HUES6 (cell line): ENCODE measurements around the gene PCMTD2.

Experiments used
- H3K27ac ChIP-seq: 2 replicates; pipeline ENCODE4 v1.7.0; 2013; ENCODE audit warnings: low read depth, mild to moderate bottlenecking, low read length, inconsistent platforms
- H3K27me3 ChIP-seq: 2 replicates; pipeline ENCODE4 v1.6.1; 2013; ENCODE audit warnings: low read length; ENCODE audit not compliant: control insufficient read depth, insufficient read depth
- H3K36me3 ChIP-seq: 2 replicates; pipeline ENCODE4 v1.6.1; 2013; ENCODE audit warnings: low read length; ENCODE audit not compliant: control insufficient read depth, insufficient read depth
- H3K4me1 ChIP-seq: 2 replicates; pipeline ENCODE4 v1.6.1; 2013; ENCODE audit warnings: low read length; ENCODE audit not compliant: control insufficient read depth, insufficient read depth
- H3K4me3 ChIP-seq: 2 replicates; pipeline ENCODE4 v1.5.1; 2013; ENCODE audit warnings: low read depth, low read length
- H3K9ac ChIP-seq: one replicate; pipeline ENCODE4 v1.6.1; 2013; ENCODE audit warnings: mild to moderate bottlenecking, low read length
- H3K9me3 ChIP-seq: 2 replicates; pipeline ENCODE4 v1.6.1; 2013; ENCODE audit warnings: low read depth, low read length; ENCODE audit not compliant: control insufficient read depth, insufficient read depth

Gene PCMTD2

GRCh38 chr20:64250027-64250426 is 5.5 kb upstream of the PCMTD2 start:
- no peak overlapping the region for H3K4me3 ChIP-seq
- H3K36me3 ChIP-seq = no peaks in the 10 kb centered on the region
- no peaks in the 10 kb centered on the region for H3K9me3 ChIP-seq
- no peak overlapping the region for H3K9ac ChIP-seq
- peaks cover 5% of the 10 kb centered on the region for H3K4me1 ChIP-seq
- H3K27me3 ChIP-seq = peaks cover 14% of the 10 kb centered on the region
- H3K27ac ChIP-seq = no peak overlapping the region

- peaks cover 25% of the 10 kb centered on the region for H3K4me1 ChIP-seq
- no peak overlapping the region for H3K27ac ChIP-seq
- H3K36me3 ChIP-seq = no peaks in the 10 kb centered on the region
- H3K4me3 ChIP-seq = no peak overlapping the region
- H3K27me3 ChIP-seq = peaks cover 14% of the 10 kb centered on the region
- no peak overlapping the region for H3K9ac ChIP-seq
- no peaks in the 10 kb centered on the region for H3K9me3 ChIP-seq
Observed at GRCh38 chr20:64253000-64253383, 2.6 kb upstream of the PCMTD2 start.

DNA sequence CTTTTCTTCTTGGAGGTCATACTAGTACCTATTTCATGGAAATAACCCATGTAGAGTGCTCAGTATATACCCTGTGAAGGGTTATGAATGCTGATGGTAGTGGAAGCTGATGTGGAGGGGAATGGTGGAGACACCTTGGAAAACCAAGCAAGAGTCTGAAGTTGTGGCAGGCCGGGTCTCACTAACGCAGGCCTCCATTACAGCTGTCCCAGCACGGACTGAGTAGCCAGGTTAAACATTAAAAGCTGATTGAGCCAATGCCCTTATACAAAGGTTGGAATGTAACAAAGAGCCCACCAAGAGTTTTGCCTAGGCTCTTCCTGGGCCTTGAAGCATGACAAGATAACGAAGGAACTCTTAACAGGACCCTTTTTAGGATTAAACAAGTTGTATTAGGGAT is 2.1 kb upstream of the PCMTD2 start:
- H3K27ac ChIP-seq = no peak overlapping the region
- no peak overlapping the region for H3K4me3 ChIP-seq
- peaks cover 29% of the 10 kb centered on the region for H3K4me1 ChIP-seq
- H3K36me3 ChIP-seq = no peaks in the 10 kb centered on the region
- peaks cover 14% of the 10 kb centered on the region for H3K27me3 ChIP-seq
- H3K9me3 ChIP-seq = no peaks in the 10 kb centered on the region
- H3K9ac ChIP-seq = no peak overlapping the region

DNA sequence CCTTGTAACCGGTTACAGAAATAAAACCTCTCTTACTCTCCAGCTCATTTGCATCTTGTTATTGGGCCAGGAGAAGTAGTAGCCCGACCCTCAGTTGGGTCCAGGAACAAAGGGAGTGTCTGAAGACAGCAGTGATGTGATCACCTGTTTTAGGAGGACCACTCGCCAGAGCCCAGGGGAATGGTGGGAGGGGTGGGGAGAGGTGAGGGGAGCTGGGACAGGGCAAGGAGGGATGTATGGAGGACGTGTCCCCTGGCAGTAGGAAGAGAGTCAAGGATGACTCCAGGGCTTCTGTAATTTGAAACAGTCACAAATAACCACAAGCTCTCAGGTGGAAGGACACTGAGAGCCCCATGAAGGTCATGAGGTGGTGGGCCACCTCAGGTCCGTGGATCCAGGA is 1.4 kb upstream of the PCMTD2 start:
- H3K4me3 ChIP-seq = no peak overlapping the region
- peaks cover 14% of the 10 kb centered on the region for H3K27me3 ChIP-seq
- no peak overlapping the region for H3K9ac ChIP-seq
- H3K36me3 ChIP-seq = no peaks in the 10 kb centered on the region
- no peaks in the 10 kb centered on the region for H3K9me3 ChIP-seq
- peaks cover 36% of the 10 kb centered on the region for H3K4me1 ChIP-seq
- no peak overlapping the region for H3K27ac ChIP-seq

DNA sequence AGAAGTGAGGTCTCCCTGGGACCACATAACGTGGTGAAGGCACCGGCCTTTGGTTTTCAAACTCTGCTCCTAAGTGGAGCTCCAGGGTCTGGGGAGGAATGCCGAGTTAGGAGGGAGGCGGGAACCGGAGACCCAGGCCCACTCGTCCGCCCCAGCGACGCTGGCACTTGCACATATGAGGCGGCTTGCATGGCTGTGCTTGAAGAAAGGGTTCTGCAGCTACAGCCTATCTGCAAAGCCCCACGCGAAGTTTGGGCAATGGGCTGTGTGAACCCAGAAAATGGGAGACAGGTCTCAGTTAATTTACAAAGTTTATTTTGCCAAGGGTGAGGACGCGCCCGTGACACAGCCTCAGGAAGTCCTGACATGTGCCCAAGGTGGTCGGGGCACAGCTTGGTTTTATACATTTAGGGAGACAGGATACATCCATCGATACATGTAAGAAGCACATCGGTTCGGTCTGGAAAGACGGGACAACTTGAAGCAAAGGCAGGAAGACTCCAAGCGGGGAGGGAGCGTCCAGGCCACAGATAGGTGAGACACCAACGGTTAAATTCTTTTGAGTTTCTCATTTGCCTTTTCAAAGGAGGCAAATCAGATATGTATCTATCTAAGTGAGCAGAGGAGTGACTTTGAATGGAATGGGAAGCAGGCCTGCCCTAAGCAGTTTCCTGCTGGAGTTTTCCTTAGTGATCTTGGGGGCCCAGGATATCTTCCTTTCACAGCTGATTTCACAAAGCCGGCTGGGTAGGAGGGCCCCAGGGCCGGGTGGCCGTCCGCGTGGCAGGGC is 782 bp upstream of the PCMTD2 start:
- Histone ChIP-seq H3K27me3 (peaks cover 12% of the 10 kb centered on the region), H3K27ac (peak overlapping the region; percentile 95), H3K4me3 (peak overlapping the region; percentile 76), H3K9ac (peak overlapping the region; percentile 77), H3K9me3 (no peaks in the 10 kb centered on the region), H3K36me3 (no peaks in the 10 kb centered on the region), H3K4me1 (peaks cover 39% of the 10 kb centered on the region)

DNA sequence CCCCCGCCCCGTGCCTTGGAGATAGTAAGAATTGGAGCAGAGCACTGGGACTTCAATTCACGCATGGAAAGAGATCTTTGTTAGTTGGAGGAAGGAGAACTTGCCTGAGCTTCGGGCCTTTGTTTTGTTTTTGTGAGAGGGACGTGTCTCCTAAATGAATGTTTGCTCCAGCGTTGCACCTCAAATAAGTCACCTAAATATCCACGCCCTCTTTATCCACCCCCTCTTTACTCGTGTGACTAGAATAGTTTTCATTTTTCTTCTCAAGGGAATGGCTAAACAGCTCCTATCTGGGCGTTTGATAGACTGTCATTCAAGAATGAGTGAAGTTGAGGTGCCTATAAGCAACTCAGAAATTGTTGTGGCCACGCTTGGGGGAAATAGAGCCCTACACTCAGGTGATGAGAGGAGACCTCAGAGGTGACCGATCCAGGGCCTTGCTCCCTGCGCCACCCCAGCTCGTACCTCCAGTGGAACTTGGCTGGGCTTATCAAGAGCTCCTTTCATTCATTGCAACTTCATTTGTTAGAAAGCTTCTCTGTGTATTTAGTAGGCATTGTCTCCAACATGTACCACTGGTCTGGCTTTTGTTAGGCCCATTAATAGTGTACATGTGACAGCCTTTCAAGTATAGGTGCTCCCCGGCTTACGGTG is 861 bp downstream of the PCMTD2 start:
- Histone ChIP-seq H3K9ac (peak overlapping the region; percentile 43), H3K4me3 (peak overlapping the region; percentile 76), H3K36me3 (no peaks in the 10 kb centered on the region), H3K27me3 (no peaks in the 10 kb centered on the region; the same call in 1 of the 2 replicates), H3K4me1 (peaks cover 47% of the 10 kb centered on the region), H3K9me3 (no peaks in the 10 kb centered on the region), H3K27ac (no peak overlapping the region)

DNA sequence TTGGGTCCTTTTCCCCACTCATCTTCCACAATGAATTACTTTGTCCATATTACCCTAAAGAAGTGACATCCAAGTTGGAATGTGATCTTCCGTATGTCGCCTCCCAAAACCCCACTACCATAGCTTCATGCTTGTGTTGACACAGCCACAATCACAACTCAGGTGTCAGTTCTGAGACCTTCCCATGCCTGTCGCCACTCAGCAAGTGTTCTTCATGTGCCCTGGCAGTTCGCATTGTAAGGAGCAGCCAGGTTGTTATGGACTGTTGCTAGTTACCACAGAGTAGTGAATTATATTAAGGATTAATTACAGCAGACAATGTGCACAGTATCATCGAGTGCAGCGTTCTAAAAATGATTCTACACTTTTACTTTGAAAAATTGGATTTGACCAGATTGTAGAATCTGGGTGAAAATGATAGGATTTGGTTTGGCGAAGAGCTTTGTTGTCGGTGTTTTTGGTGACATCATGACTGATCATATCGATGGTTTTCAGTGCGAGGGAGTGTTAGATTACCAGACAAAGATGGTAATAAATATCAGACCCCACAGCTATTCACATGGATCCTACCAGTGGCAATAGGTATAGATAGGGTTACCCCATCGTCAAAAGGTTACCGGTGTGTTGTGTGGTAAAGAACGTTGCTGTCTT is 1.7 kb downstream of the PCMTD2 start:
- no peaks in the 10 kb centered on the region for H3K9me3 ChIP-seq
- H3K27ac ChIP-seq = no peak overlapping the region
- H3K36me3 ChIP-seq = no peaks in the 10 kb centered on the region
- peaks cover 48% of the 10 kb centered on the region for H3K4me1 ChIP-seq
- no peaks in the 10 kb centered on the region for H3K27me3 ChIP-seq
- H3K9ac ChIP-seq = no peak overlapping the region
- peak overlapping the region; percentile 76 for H3K4me3 ChIP-seq

DNA sequence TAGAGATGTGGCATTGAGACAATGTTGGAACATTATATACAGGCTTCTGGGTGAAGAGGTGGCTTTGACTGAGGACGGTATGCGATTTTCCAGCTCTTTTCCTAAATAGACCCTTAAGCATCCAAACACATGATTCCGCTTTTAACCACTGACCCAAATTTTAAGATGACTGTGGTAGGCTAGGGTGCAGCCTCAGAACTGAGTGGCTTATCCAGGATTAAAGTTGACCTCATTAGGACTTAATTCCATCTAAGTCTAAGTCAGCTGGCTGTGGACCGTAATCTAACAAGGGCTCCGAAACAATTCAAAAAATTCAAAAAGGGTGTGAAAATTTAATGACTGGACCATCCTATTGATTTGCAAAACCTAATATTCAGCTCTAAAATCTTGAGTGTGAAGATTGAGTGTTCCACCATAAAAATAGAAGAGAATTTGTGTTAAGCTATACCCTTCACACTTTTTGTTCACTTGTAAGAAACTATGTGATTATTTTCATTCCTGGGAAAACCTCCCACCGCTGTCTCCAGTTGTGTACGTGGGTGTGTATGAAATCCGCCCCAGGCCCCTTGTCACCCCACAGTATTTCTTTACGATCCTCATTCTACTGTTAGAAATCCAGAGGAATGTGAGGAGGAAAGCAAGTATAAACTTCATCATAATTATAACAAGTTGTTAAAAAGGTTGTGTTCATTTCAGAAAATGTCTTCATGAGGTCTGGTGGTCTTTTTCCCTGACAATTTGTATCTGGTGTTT is 2.7 kb downstream of the PCMTD2 start:
- Histone ChIP-seq H3K4me1 (peaks cover 49% of the 10 kb centered on the region), H3K27ac (no peak overlapping the region), H3K27me3 (no peaks in the 10 kb centered on the region), H3K9me3 (no peaks in the 10 kb centered on the region), H3K4me3 (no peak overlapping the region), H3K9ac (no peak overlapping the region), H3K36me3 (0 out of 2 replicates have a peak, but pooled peaks cover 5% of the 10 kb centered on the region)

DNA sequence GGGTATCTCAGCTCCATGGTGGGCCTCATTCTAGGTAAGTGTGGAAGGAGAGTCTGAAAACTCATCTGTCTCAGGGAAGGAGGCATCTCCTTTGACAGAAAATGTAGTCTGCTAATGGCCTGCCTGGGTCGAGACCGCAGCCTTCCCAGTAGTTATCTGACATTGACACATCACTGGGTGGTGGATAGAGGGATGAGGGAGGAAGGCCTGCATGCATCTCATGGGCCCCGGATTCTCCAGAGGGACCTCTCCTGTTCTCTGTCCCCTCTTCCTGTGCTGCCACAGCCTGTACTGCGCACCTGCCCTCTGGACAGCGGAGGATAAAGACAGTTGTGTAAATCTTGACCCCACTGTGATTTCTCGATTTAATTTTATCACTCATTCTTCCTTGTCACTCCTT is 4.7 kb downstream of the PCMTD2 start:
- Histone ChIP-seq H3K9me3 (no peaks in the 10 kb centered on the region), H3K36me3 (peaks cover 18% of the 10 kb centered on the region), H3K9ac (no peak overlapping the region), H3K27ac (no peak overlapping the region), H3K4me3 (no peak overlapping the region), H3K27me3 (no peaks in the 10 kb centered on the region), H3K4me1 (peaks cover 43% of the 10 kb centered on the region)

GRCh38 chr20:64261138-64261537 is 5.6 kb downstream of the PCMTD2 start:
- peaks cover 21% of the 10 kb centered on the region for H3K36me3 ChIP-seq
- no peak overlapping the region for H3K4me3 ChIP-seq
- H3K4me1 ChIP-seq = peaks cover 43% of the 10 kb centered on the region
- H3K27ac ChIP-seq = no peak overlapping the region
- no peak overlapping the region for H3K9ac ChIP-seq
- H3K27me3 ChIP-seq = no peaks in the 10 kb centered on the region
- no peaks in the 10 kb centered on the region for H3K9me3 ChIP-seq
